ENCODE results near the gene CRTC1. TPM values are rescaled to one million over a fixed set of nuclear protein-coding genes. Genes with fewer than 3 reads are reported as not detected.

Gene CRTC1
- total and polyA plus RNA-seq, 7 donors, result 4.5 to 12.5 (median 8.1) TPM

GRCh38 chr19:18737954-18738351, 54.5 kb downstream of the CRTC1 start:
- H3K36me3 ChIP-seq (ENCODE audit: insufficient read depth in 1 of 2, low read depth in 1 of 2), result no peaks in the 10 kb centered on the region
- intact Hi-C loops (cut with DNase I), result no loop called here
- no peak overlapping the region for H3K4me3 ChIP-seq
- 74 to 84% (median 79%) methylated on average over 1 of the region's 1 CpG for WGBS, 3 donors
- H3K9me3 ChIP-seq, result no peaks in the 10 kb centered on the region
- no peaks in the 10 kb centered on the region for H3K27me3 ChIP-seq (ENCODE audit: insufficient read depth in 3 of 3, low read length in 2 of 3)
- DNase-seq (no peak), ATAC-seq (no peak)
- no peak overlapping the region for H3K27ac ChIP-seq
- no peaks in the 10 kb centered on the region for H3K4me1 ChIP-seq
- TF ChIP-seq, protein P1, sequence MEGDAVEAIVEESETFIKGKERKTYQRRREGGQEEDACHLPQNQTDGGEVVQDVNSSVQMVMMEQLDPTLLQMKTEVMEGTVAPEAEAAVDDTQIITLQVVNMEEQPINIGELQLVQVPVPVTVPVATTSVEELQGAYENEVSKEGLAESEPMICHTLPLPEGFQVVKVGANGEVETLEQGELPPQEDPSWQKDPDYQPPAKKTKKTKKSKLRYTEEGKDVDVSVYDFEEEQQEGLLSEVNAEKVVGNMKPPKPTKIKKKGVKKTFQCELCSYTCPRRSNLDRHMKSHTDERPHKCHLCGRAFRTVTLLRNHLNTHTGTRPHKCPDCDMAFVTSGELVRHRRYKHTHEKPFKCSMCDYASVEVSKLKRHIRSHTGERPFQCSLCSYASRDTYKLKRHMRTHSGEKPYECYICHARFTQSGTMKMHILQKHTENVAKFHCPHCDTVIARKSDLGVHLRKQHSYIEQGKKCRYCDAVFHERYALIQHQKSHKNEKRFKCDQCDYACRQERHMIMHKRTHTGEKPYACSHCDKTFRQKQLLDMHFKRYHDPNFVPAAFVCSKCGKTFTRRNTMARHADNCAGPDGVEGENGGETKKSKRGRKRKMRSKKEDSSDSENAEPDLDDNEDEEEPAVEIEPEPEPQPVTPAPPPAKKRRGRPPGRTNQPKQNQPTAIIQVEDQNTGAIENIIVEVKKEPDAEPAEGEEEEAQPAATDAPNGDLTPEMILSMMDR (IDR thresholded peaks at IDR 0.05), result no peak

- TF ChIP-seq, protein P1 (IDR thresholded peaks at IDR 0.05), result no peak
- intact Hi-C loops (cut with DNase I), result no loop called here
- WGBS, 3 donors, result 91 to 95% (median 94%) methylated on average over 18 to 20 of the region's 20 CpGs
- Histone ChIP-seq H3K9me3 (no peaks in the 10 kb centered on the region), H3K36me3 (ENCODE audit: insufficient read depth in 1 of 2, low read depth in 1 of 2) (no peaks in the 10 kb centered on the region), H3K27me3 (ENCODE audit: insufficient read depth in 3 of 3, low read length in 2 of 3) (no peaks in the 10 kb centered on the region), H3K4me3 (no peak overlapping the region), H3K27ac (no peak overlapping the region), H3K4me1 (no peaks in the 10 kb centered on the region)
- no peak for ATAC-seq
- no peak for DNase-seq
Measured at GRCh38 chr19:18738961-18739690, 55.6 kb downstream of the CRTC1 start.

DNA sequence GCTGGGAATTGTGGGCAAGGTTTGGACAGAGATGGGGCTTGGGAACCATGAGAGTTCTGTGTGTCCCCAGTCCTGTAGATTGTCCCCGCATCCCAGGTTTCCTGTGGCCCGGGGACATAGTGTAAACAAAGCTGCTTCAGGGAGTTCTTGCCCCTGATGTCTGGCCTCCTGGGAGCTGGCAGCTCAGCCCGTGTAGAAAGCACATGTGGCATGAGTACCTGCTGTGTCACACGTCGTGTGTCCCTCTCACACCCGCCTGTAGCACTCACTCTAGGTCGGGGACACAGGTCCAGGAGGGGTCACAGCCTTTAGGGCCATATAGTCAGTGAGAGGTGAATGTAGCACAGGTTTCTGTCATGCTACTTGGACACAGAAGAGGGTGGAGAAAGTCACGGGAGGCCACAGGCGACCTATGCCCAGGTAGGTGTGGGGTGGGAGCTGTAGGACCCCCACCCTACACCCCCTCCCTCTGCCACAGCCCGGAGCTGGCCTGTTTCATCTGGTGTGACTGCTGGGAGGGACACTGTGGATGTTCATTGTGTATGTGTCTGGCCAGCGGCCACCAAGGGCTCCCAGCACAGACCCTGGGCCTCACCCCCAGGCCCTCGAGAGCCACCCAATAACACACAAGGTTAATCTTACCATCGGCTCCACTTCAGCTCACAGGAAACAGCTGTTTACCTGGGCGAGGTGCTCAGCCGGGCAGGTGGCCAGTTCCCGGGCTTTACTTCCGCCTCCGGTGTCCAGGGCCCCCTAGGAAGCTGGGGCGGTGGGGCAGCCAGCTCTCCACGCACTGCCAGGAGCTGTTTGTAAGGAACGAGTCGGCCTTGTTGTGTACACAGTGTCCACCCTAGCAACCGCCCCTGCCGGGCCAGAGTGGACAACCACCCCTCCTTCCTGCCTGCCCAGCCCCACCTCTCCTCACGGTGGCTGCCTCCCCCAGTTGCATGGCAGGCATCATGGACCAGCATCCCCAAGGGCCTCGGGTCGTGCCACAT, 57.9 kb downstream of the CRTC1 start:
- H3K36me3 ChIP-seq (ENCODE audit: insufficient read depth in 1 of 2, low read depth in 1 of 2), result no peaks in the 10 kb centered on the region
- H3K4me3 ChIP-seq, result no peak overlapping the region
- H3K27ac ChIP-seq, result no peak overlapping the region
- 55 to 63% (median 56%) methylated on average over 26 to 27 of the region's 27 CpGs for WGBS, 3 donors
- no peaks in the 10 kb centered on the region for H3K9me3 ChIP-seq
- peak in 1 of 2 donors; percentile 75 for DNase-seq
- H3K4me1 ChIP-seq, result no peaks in the 10 kb centered on the region
- H3K27me3 ChIP-seq (ENCODE audit: insufficient read depth in 3 of 3, low read length in 2 of 3), result no peaks in the 10 kb centered on the region
- TF ChIP-seq, protein P1 (IDR thresholded peaks at IDR 0.05), result no peak
- intact Hi-C loops (cut with DNase I), result no loop called here
- peak in 1 of 4 donors; percentile 32 for ATAC-seq

DNA sequence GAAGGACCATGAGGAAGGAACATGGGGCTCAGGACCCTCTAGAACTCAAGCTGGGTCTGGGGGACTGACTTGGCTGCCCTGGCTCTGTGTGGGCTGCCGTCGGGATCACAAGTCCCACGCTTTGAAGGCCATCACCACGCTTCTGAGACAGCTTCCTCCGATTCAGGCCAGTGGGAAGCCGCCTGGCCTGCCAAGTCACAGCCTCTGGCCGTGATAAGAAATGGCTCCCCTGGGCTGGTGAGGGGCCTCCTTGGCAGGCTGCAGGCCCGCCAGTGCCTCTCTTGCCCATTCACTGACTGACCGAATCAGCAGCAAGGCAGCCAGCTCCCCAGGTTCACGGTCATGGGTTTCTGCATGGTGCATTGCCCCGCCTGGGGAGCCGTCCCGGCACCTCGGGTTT, 58.8 kb downstream of the CRTC1 start:
- Histone ChIP-seq H3K27me3 (ENCODE audit: insufficient read depth in 3 of 3, low read length in 2 of 3) (no peaks in the 10 kb centered on the region), H3K4me1 (no peaks in the 10 kb centered on the region), H3K9me3 (no peaks in the 10 kb centered on the region), H3K27ac (no peak overlapping the region), H3K4me3 (no peak overlapping the region), H3K36me3 (ENCODE audit: insufficient read depth in 1 of 2, low read depth in 1 of 2) (no peaks in the 10 kb centered on the region)
- DNase-seq (no peak), ATAC-seq (no peak)
- TF ChIP-seq, protein P1 (IDR thresholded peaks at IDR 0.05), result no peak
- intact Hi-C loops (cut with DNase I), result no loop called here
- 81 to 86% (median 84%) methylated on average over 14 of the region's 14 CpGs for WGBS, 3 donors

All from psoas muscle (tissue), 8 donors.